Lung (tissue), 12 donors: ENCODE measurements around the gene FNIP2. TPM values are rescaled to one million over a fixed set of nuclear protein-coding genes. Genes with fewer than 3 reads are reported as not detected.

ENCODE experiments used
- ATAC-seq: fragments of 200-7000 bp; cut with Tn5 transposase; one replicate; pipeline ENCODE4 v1.9.1; 2020; ENCODE audit warnings: moderate number of reproducible peaks; ENCODE audit not compliant: insufficient read depth, low FRiP score
- DNase-seq, 3 donors: peaks; one replicate each; pipeline ENCODE4 v3.0.0-alpha.2; 2013 to 2017
- H3K27ac ChIP-seq, 2 donors: one replicate each; pipeline ENCODE4 v1.5.1; 2013; ENCODE audit warnings: mild to moderate bottlenecking in 2 of 2, moderate library complexity in 2 of 2, control low read depth in 1 of 2, inconsistent platforms in 1 of 2, low read depth in 1 of 2, low read length in 1 of 2
- H3K27me3 ChIP-seq, 3 donors: one replicate each; pipeline ENCODE4 v1.5.1; 2013; ENCODE audit warnings: low read length in 2 of 3; ENCODE audit not compliant: control insufficient read depth in 3 of 3, insufficient read depth in 3 of 3
- H3K36me3 ChIP-seq, 4 donors: one replicate each; pipeline ENCODE4 v1.5.1; 2013; ENCODE audit warnings: low read length in 4 of 4, mild to moderate bottlenecking in 1 of 4, moderate library complexity in 1 of 4; ENCODE audit not compliant: control insufficient read depth in 4 of 4, insufficient read depth in 4 of 4
- H3K4me1 ChIP-seq, 5 donors: one replicate each; pipeline ENCODE4 v1.5.1; 2013; ENCODE audit warnings: low read length in 5 of 5, mild to moderate bottlenecking in 2 of 5, moderate library complexity in 1 of 5; ENCODE audit not compliant: control insufficient read depth in 5 of 5, insufficient read depth in 5 of 5
- H3K4me3 ChIP-seq: one replicate; pipeline ENCODE4 v1.5.1; 2013; ENCODE audit warnings: mild to moderate bottlenecking, control low read depth, moderate library complexity
- H3K9ac ChIP-seq, 2 donors: one replicate each; pipeline ENCODE4 v1.5.1; 2013; ENCODE audit warnings: low read length in 2 of 2, control low read depth in 1 of 2; ENCODE audit not compliant: insufficient read depth in 1 of 2
- H3K9me3 ChIP-seq, 4 donors: one replicate each; pipeline ENCODE4 v1.5.1; 2013; ENCODE audit warnings: low read length in 3 of 4, mild to moderate bottlenecking in 1 of 4, moderate library complexity in 1 of 4; ENCODE audit not compliant: control insufficient read depth in 4 of 4, insufficient read depth in 3 of 4
- whole genome bisulfite sequencing, 2 donors: extraction: QIAGEN DNeasy Blood & Tissue Kit; methylation state at CpG; one replicate each; pipeline ENCODE4 v1.1.7; 2013; 5-methylcytosine and 5-hydroxymethylcytosine counted together
- polyA plus RNA-seq, 2 donors: library from polyadenylated mRNA; stranded (reverse); fragments of 200-250 nt; gene quantifications; one replicate each; pipeline ENCODE4 v1.2.1, GENCODE V29; 2013
- total RNA-seq, 2 donors: library from RNA; depleted of rRNA in 1 of 2; stranded (reverse); fragments of >200 nt in 1 of 2; gene quantifications; one replicate each; pipeline ENCODE4 v1.2.1, GENCODE V29; 2014 to 2021
- TF ChIP-seq, protein P1 (sequence below): IDR thresholded peaks from 2 replicates; pipeline ENCODE4 v1.5.1; 2012; ENCODE audit warnings: mild to moderate bottlenecking; ENCODE audit errors: control extremely low read depth, extremely low read depth
- donor health status: control.
- donor health status: control.
- donor health status: Bipolar disorder and iron deficiency.
- donor health status: healthy.
- donor health status: DM: yes; HTN: yes; CAD: no.

FNIP2 gene
- total and polyA plus RNA-seq, 4 donors: 12.1 to 150 (median 44.6) TPM

DNA sequence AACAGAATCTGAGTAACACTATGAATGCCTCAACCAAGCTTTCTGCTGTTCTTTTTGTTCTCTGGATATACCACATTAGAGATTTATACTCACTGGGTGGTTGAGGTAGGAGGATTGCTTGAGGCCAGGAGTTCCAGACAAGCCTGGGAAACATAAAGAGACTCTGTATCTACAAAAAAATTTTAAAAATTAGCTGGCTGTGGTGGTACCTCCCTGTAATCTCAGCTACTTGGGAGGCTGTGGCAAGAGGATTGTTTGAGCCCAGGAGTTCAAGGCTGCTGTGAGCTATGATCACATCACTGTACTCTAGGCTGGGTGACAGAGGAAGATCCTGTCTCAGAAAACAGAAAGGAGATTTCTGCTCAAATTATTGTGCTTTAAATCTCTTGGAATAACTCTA, 172.5 kb downstream of the FNIP2 start:
- Histone ChIP-seq H3K9ac (no peak overlapping the region), H3K4me1 (no peaks in the 10 kb centered on the region), H3K4me3 (no peak overlapping the region), H3K27ac (no peak overlapping the region), H3K9me3 (no peaks in the 10 kb centered on the region), H3K27me3 (peaks cover 0 to 2% (median 0%) of the 10 kb centered on the region in 3 donors), H3K36me3 (no peaks in the 10 kb centered on the region)
- ATAC-seq (no peak), DNase-seq (no peak)
- TF ChIP-seq, protein P1, sequence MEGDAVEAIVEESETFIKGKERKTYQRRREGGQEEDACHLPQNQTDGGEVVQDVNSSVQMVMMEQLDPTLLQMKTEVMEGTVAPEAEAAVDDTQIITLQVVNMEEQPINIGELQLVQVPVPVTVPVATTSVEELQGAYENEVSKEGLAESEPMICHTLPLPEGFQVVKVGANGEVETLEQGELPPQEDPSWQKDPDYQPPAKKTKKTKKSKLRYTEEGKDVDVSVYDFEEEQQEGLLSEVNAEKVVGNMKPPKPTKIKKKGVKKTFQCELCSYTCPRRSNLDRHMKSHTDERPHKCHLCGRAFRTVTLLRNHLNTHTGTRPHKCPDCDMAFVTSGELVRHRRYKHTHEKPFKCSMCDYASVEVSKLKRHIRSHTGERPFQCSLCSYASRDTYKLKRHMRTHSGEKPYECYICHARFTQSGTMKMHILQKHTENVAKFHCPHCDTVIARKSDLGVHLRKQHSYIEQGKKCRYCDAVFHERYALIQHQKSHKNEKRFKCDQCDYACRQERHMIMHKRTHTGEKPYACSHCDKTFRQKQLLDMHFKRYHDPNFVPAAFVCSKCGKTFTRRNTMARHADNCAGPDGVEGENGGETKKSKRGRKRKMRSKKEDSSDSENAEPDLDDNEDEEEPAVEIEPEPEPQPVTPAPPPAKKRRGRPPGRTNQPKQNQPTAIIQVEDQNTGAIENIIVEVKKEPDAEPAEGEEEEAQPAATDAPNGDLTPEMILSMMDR: no peak

DNA sequence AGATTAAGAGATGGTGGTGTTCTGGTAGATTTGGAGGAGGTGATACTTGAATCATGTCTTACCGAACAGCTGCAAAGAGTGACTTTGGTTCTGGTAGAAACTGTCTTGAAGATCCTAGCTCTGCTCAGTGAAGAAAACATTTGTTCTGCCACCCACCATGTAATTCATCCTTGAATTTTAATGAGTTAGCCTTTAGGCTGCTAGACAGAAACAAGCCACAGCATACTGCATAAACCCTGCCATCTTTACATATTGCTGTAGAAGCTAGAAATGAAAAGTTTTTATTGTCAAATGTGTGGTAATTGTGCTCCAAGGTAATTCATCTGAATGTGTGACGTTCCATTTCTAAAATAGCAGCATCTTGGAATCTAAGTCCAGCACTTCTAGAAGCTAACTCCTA, 173.1 kb downstream of the FNIP2 start:
- DNase-seq: no peak
- TF ChIP-seq, protein P1: no peak
- H3K27ac ChIP-seq: no peak overlapping the region
- H3K4me1 ChIP-seq: no peaks in the 10 kb centered on the region
- no peaks in the 10 kb centered on the region for H3K9me3 ChIP-seq
- no peak overlapping the region for H3K9ac ChIP-seq
- WGBS, 2 donors: 49 to 95% methylated on average over 2 of the region's 2 CpGs
- H3K4me3 ChIP-seq: no peak overlapping the region
- H3K27me3 ChIP-seq: peaks cover 0 to 2% (median 0%) of the 10 kb centered on the region in 3 donors
- no peaks in the 10 kb centered on the region for H3K36me3 ChIP-seq
- ATAC-seq: no peak

DNA sequence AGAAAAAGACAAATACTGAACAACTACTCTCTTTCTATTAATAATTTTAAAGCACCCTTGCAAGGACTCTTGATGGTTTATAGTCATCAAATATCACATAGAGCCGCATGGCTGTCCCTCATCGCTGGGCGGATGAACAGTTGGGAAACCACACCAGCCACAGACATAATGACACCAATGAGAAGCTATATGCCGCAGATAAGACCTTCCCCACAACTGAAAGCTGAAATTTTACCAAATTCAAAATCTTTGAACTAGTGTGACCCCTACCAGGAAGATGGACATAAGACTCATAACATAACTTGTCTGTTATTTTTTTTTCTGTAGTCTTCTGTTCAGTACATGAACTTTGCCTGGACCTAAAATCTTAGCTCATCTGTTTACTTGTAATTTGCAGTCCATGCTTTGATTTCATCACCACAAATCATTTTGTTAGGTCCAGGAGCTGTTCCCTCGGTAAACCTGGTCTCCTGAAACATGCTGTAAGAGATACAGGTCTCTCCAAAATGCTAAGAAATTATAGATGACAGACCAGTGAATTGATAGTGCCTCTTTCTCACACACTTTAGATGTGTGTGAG, 176.8 kb downstream of the FNIP2 start:
- WGBS, 2 donors: 87 to 92% methylated on average over 5 of the region's 5 CpGs
- Histone ChIP-seq H3K4me1 (no peaks in the 10 kb centered on the region), H3K36me3 (no peaks in the 10 kb centered on the region), H3K9me3 (no peaks in the 10 kb centered on the region), H3K27me3 (peaks cover 0 to 2% (median 0%) of the 10 kb centered on the region in 3 donors), H3K9ac (no peak overlapping the region), H3K27ac (no peak overlapping the region), H3K4me3 (no peak overlapping the region)
- DNase-seq (no peak), ATAC-seq (no peak)
- TF ChIP-seq, protein P1: no peak

DNA sequence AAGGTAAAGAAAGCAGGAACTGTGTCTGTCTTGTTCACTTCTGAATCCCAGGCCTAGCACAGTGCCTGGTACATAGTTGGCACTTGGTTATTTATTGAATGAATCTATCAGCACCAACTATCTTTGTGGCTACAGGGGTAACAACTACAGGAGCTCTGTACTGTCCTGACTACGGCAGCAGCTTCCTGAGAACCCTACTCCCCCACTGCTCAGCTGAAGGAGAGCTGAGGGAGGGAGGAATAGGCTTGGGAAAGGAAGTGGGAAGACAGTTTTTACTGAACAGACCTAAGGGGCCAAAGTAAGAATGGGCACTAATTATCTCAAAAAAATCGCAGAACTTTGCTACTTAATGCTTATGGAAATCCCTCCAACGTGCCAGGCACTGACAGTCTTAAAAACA, 178.0 kb downstream of the FNIP2 start:
- Histone ChIP-seq H3K9ac (no peak overlapping the region), H3K27me3 (peaks cover 0 to 1% (median 0%) of the 10 kb centered on the region in 3 donors), H3K9me3 (peaks cover 0 to 3% (median 0%) of the 10 kb centered on the region in 4 donors), H3K4me3 (no peak overlapping the region), H3K27ac (no peak overlapping the region), H3K4me1 (no peaks in the 10 kb centered on the region), H3K36me3 (no peaks in the 10 kb centered on the region)
- ATAC-seq: no peak
- WGBS, 2 donors: 94 to 97% methylated on average over 3 of the region's 3 CpGs
- no peak for DNase-seq
- TF ChIP-seq, protein P1: no peak
